ENCODE measurements around the gene KIF2A.

- TF ChIP-seq CTCF (conservative IDR thresholded peaks at IDR 0.05 in 1 of 2, IDR thresholded peaks at IDR 0.05 in 1 of 2; ENCODE audit: extremely low read depth in 1 of 2, insufficient read depth in 1 of 2, low read depth in 1 of 2, low read length in 2 of 2), result no peak
- TF ChIP-seq EZH2 (IDR thresholded peaks at IDR 0.05; ENCODE audit: borderline replicate concordance, low read length), result no peak
Measured at GRCh38 chr5:62265648-62266112, 40.3 kb upstream of the KIF2A start.
